IMR-90 (cell line): ENCODE measurements around the gene RPS6KL1. TPM values are rescaled to one million over a fixed set of nuclear protein-coding genes. Genes with fewer than 3 reads are reported as not detected.

Experiments used
- ATAC-seq: fragments of 200-7000 bp; cut with Tn5 transposase; 2 replicates; pipeline ENCODE4 v1.9.1; 2020; ENCODE audit warnings: low read depth, mild to moderate bottlenecking, moderate library complexity
- BruUV-seq: library from RNA; stranded (reverse); fragments of 400-500 nt; replicated peaks from 2 replicates; lab custom pipeline; 2021; lab: Mats Ljungman, UMichigan
- CTCF ChIA-PET: fragments of 300-600 bp; formaldehyde crosslinking; extraction: SDS; loops from one replicate; lab custom pipeline; 2021; ENCODE audit warnings: antibody characterized with exemption; lab: Yijun Ruan, JAX
- POLR2A ChIA-PET: fragments of 300-600 bp; sonication (Branson Sonifier 250); formaldehyde crosslinking; loops from one replicate; lab custom pipeline; 2022; ENCODE audit warnings: antibody characterized with exemption; ENCODE audit not compliant: unreplicated experiment; lab: Charles Lee
- DNase-seq: peaks from one replicate; pipeline ENCODE4 v3.0.0; 2013
- H2AFZ ChIP-seq: replicated peaks from 2 replicates; pipeline ENCODE3; 2013; ENCODE audit warnings: low read length, mild to moderate bottlenecking; ENCODE audit not compliant: poor library complexity
- H2AK5ac ChIP-seq: 2 replicates; pipeline ENCODE4 v1.6.1; 2013; ENCODE audit warnings: low read depth, low read length, inconsistent platforms
- H2AK9ac ChIP-seq: replicated peaks from 2 replicates; pipeline ENCODE3; 2013; ENCODE audit warnings: mild to moderate bottlenecking, low read depth, low read length, moderate library complexity; ENCODE audit not compliant: poor library complexity
- H2BK120ac ChIP-seq: 2 replicates; pipeline ENCODE4 v1.6.1; 2013; ENCODE audit warnings: low read depth, low read length, inconsistent platforms
- H2BK15ac ChIP-seq: 3 replicates; pipeline ENCODE4 v1.6.1; 2013; ENCODE audit warnings: low read depth, low read length, inconsistent platforms
- H2BK20ac ChIP-seq: 2 replicates; pipeline ENCODE4 v1.6.1; 2013; ENCODE audit warnings: low read depth, mild to moderate bottlenecking, inconsistent platforms, low read length, moderate library complexity
- H2BK5ac ChIP-seq: 2 replicates; pipeline ENCODE4 v1.6.1; 2013; ENCODE audit warnings: mild to moderate bottlenecking, low read depth, low read length, inconsistent platforms; ENCODE audit not compliant: poor library complexity, severe bottlenecking
- H3K14ac ChIP-seq: replicated peaks from 2 replicates; pipeline ENCODE4 v1.6.1; 2013; ENCODE audit warnings: low read depth, low read length, inconsistent platforms
- H3K18ac ChIP-seq: 2 replicates; pipeline ENCODE4 v1.6.1; 2013; ENCODE audit warnings: low read depth, low read length, control low read depth
- H3K23ac ChIP-seq: 2 replicates; pipeline ENCODE4 v1.6.1; 2013; ENCODE audit warnings: low read depth, low read length, inconsistent platforms
- H3K27ac ChIP-seq: 2 replicates; pipeline ENCODE4 v1.5.1; 2013; ENCODE audit warnings: mild to moderate bottlenecking, control low read depth, low read length; ENCODE audit not compliant: insufficient read depth
- H3K27me3 ChIP-seq: 2 replicates; pipeline ENCODE4 v1.6.1; 2013; ENCODE audit warnings: low read length; ENCODE audit not compliant: control insufficient read depth, insufficient read depth
- H3K36me3 ChIP-seq: 2 replicates; pipeline ENCODE4 v1.6.1; 2013; ENCODE audit warnings: low read length, mixed read lengths; ENCODE audit not compliant: control insufficient read depth, insufficient read depth
- H3K4ac ChIP-seq: 2 replicates; pipeline ENCODE4 v1.6.1; 2013; ENCODE audit warnings: low read depth, low read length, inconsistent platforms
- H3K4me1 ChIP-seq: 2 replicates; pipeline ENCODE4 v1.6.1; 2013; ENCODE audit warnings: low read length, mixed read lengths; ENCODE audit not compliant: control insufficient read depth, insufficient read depth
- H3K4me2 ChIP-seq: 2 replicates; pipeline ENCODE4 v1.6.1; 2013; ENCODE audit warnings: low read depth, mild to moderate bottlenecking, control low read depth, low read length, moderate library complexity
- H3K4me3 ChIP-seq: 2 replicates; pipeline ENCODE4 v1.5.1; 2013; ENCODE audit warnings: low read depth, mild to moderate bottlenecking, control low read depth, low read length, moderate library complexity; ENCODE audit not compliant: insufficient read depth
- H3K56ac ChIP-seq: 2 replicates; pipeline ENCODE4 v1.6.1; 2013; ENCODE audit warnings: low read length, inconsistent platforms; ENCODE audit not compliant: insufficient read depth; ENCODE audit errors: extremely low read depth
- H3K79me1 ChIP-seq, 2 experiments: 2 replicates each; pipeline ENCODE4 v1.6.1; 2013; ENCODE audit warnings: low read length in 2 of 2, inconsistent platforms in 1 of 2, low read depth in 1 of 2
- H3K9ac ChIP-seq: 2 replicates; pipeline ENCODE4 v1.6.1; 2013; ENCODE audit warnings: low read depth, low read length, control low read depth
- H3K9me1 ChIP-seq: 2 replicates; pipeline ENCODE4 v1.6.1; 2013; ENCODE audit warnings: low read length, inconsistent platforms; ENCODE audit not compliant: insufficient read depth
- H3K9me3 ChIP-seq: 2 replicates; pipeline ENCODE4 v1.6.1; 2013; ENCODE audit warnings: low read length; ENCODE audit not compliant: control insufficient read depth, insufficient read depth
- H4K20me1 ChIP-seq: 2 replicates; pipeline ENCODE4 v1.6.1; 2013; ENCODE audit warnings: low read length, inconsistent platforms; ENCODE audit not compliant: insufficient read depth
- H4K5ac ChIP-seq: 2 replicates; pipeline ENCODE4 v1.6.1; 2013; ENCODE audit warnings: mild to moderate bottlenecking, low read depth, low read length, control low read depth
- H4K8ac ChIP-seq, 2 experiments: 2 replicates each; pipeline ENCODE4 v1.6.1; 2013; ENCODE audit warnings: low read depth in 2 of 2, low read length in 2 of 2, control low read depth in 1 of 2, inconsistent platforms in 1 of 2
- H4K91ac ChIP-seq: 2 replicates; pipeline ENCODE4 v1.6.1; 2013; ENCODE audit warnings: low read depth, low read length, inconsistent platforms; ENCODE audit not compliant: insufficient read depth
- BHLHE40 ChIP-seq: fragments of 150-350 bp; IDR thresholded peaks from 2 replicates; pipeline ENCODE4 v1.6.1; 2016; ENCODE audit warnings: mild to moderate bottlenecking, low read depth, low read length
- CEBPB ChIP-seq: IDR thresholded peaks from 2 replicates; pipeline ENCODE4 v1.6.1; 2012; ENCODE audit warnings: low read depth, low read length, improper control_type of control experiment
- CHD1 ChIP-seq: IDR thresholded peaks from 2 replicates; pipeline ENCODE4 v1.6.1; 2012; ENCODE audit warnings: low read depth, low read length, improper control_type of control experiment
- FOS ChIP-seq: fragments of 150-350 bp; IDR thresholded peaks from 2 replicates; pipeline ENCODE4 v1.6.1; 2016; ENCODE audit warnings: low read depth, low read length
- MAFK ChIP-seq: IDR thresholded peaks from 2 replicates; pipeline ENCODE4 v1.6.1; 2012; ENCODE audit warnings: low read depth, low read length, improper control_type of control experiment
- MXI1 ChIP-seq: IDR thresholded peaks from 2 replicates; pipeline ENCODE4 v1.6.1; 2012; ENCODE audit warnings: low read depth, mild to moderate bottlenecking, low read length, moderate library complexity, borderline replicate concordance
- NFE2L2 ChIP-seq: fragments of 150-350 bp; IDR thresholded peaks from 2 replicates; pipeline ENCODE4 v1.6.1; 2016; ENCODE audit warnings: low read depth, mild to moderate bottlenecking, low read length
- POLR2A ChIP-seq: IDR thresholded peaks from 2 replicates; pipeline ENCODE4 v1.6.1; 2012; ENCODE audit warnings: mild to moderate bottlenecking, low read depth, low read length
- RAD21 ChIP-seq: IDR thresholded peaks from 2 replicates; pipeline ENCODE4 v1.6.1; 2012; ENCODE audit warnings: low read length, improper control_type of control experiment
- RCOR1 ChIP-seq: IDR thresholded peaks from 2 replicates; pipeline ENCODE4 v1.6.1; 2012; ENCODE audit warnings: mild to moderate bottlenecking, low read length, improper control_type of control experiment; ENCODE audit not compliant: insufficient replicate concordance
- RFX5 ChIP-seq: IDR thresholded peaks from 2 replicates; pipeline ENCODE4 v1.8.0; 2012; ENCODE audit warnings: low read depth, mild to moderate bottlenecking, low read length, moderate library complexity
- SMC3 ChIP-seq: fragments of 150-350 bp; IDR thresholded peaks from 2 replicates; pipeline ENCODE4 v1.6.1; 2016; ENCODE audit warnings: low read depth, mild to moderate bottlenecking, antibody characterized with exemption, low read length, moderate library complexity
- WGBS, 2 experiments: methylation state at CpG; one replicate each; pipeline versions ENCODE4 v1.1.5 to v1.1.7; 2013; ENCODE audit warnings: missing lambda C conversion rate in 2 of 2; ENCODE audit not compliant: insufficient read length in 1 of 2; ENCODE audit errors: extremely low coverage in 2 of 2; 5-methylcytosine and 5-hydroxymethylcytosine counted together
- dilution Hi-C: fragments of 300-500 bp; cut with HindIII; formaldehyde crosslinking; loops from one replicate; pipeline ENCODE4 v1.14.3; 2018; ENCODE audit warnings: low sequenced_read_pairs; ENCODE audit not compliant: unreplicated experiment
- in situ Hi-C: fragments of 300-500 bp; cut with MboI; formaldehyde crosslinking; loops from 3 replicates; pipeline ENCODE4 v1.14.3; 2019; ENCODE audit warnings: low sequenced_read_pairs, inconsistent platforms, mixed read lengths
- intact Hi-C: fragments of 100-400 bp; cut with micrococcal nuclease; formaldehyde crosslinking; loops from 2 replicates; pipeline ENCODE4 v1.10.0; 2022
- polyA plus RNA-seq, 3 experiments: library from polyadenylated mRNA; depleted of rRNA; stranded (reverse); fragments of >200 nt; gene quantifications; 2 replicates each; pipeline ENCODE4 v1.2.3, GENCODE V29; 2012; ENCODE audit warnings: low replicate concordance in 1 of 3
- total RNA-seq: library from RNA; depleted of rRNA; stranded (reverse); fragments of >200 nt; gene quantifications from 2 replicates; pipeline ENCODE4 v1.2.3, GENCODE V29; 2012
- TF ChIP-seq, protein P1 (sequence below): conservative IDR thresholded peaks from 2 replicates; pipeline ENCODE4 v1.5.1; 2012; ENCODE audit warnings: mild to moderate bottlenecking, low read depth, low read length, improper control_type of control experiment
- TF ChIP-seq, protein P2 (sequence below): fragments of 150-350 bp; IDR thresholded peaks from 2 replicates; pipeline ENCODE4 v1.6.1; 2017; ENCODE audit warnings: mild to moderate bottlenecking, antibody characterized with exemption, low read length, low read depth
- TF ChIP-seq, protein P3 (sequence below): fragments of 150-350 bp; IDR thresholded peaks from 2 replicates; pipeline ENCODE4 v1.6.1; 2016; ENCODE audit warnings: low read depth, mild to moderate bottlenecking, low read length, moderate library complexity, borderline replicate concordance

The RPS6KL1 gene
- total and polyA plus RNA-seq, 2 of the 4 experiments (the other 2 are of a cell fraction): 0.72 to 1.7 TPM

DNA sequence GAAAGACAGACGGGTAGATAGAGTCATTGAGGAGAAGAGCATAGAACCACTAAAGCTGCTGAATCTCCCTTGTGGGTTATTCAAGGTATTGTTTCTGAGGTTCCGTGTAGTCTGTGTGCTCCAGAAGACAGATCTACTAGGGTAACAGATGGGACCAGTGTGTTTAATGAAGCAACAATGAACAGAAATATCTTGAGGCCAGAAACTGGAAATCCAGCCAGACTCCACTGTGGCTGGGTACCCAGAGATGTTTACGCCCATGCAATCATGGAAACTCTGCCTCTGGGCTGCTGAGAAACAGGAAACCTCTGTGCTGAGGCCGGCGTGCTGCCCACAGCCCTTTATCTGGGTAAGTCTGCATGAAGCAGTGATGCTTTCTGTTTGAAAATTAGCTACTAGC lies 55.4 kb downstream of the RPS6KL1 start:
- H4K8ac ChIP-seq: no peak overlapping the region
- H3K4ac ChIP-seq: no peak overlapping the region
- POLR2A ChIA-PET: interaction anchor here (0.5 kb wide), 1 partner anchor 55 kb away, joined by 9 read pairs; the partner anchor contains the start of gene RPS6KL1
- intact Hi-C loops (no loop called here), in situ Hi-C loops (no loop called here), dilution Hi-C loops (no loop called here)
- H2BK15ac ChIP-seq: no peak overlapping the region
- DNase-seq (peak; percentile 28), ATAC-seq (peak; percentile 51; the same call in 1 of the 2 replicates)
- no peaks in the 10 kb centered on the region for H3K79me1 ChIP-seq
- H3K36me3 ChIP-seq: no peaks in the 10 kb centered on the region
- H3K9me1 ChIP-seq: no peaks in the 10 kb centered on the region
- no peak overlapping the region for H3K9ac ChIP-seq
- H3K56ac ChIP-seq: no peak overlapping the region
- H3K18ac ChIP-seq: no peak overlapping the region
- no peak overlapping the region for H2BK20ac ChIP-seq
- no peak overlapping the region for H3K4me3 ChIP-seq
- BruUV-seq: no TSS peak
- H2AK9ac ChIP-seq: no peak overlapping the region
- CTCF ChIA-PET: no interaction called here
- WGBS, 2 experiments: 54% methylated on average over 2 of the region's 5 CpGs; no CpG with 5 or more reads in 1 of the 2 experiments
- H3K27ac ChIP-seq: no peak overlapping the region
- no peak overlapping the region for H3K14ac ChIP-seq
- no peak overlapping the region for H2AK5ac ChIP-seq
- H3K4me1 ChIP-seq: no peaks in the 10 kb centered on the region
- TF ChIP-seq NFE2L2: no peak
- TF ChIP-seq RAD21: no peak
- TF ChIP-seq MXI1: no peak
- TF ChIP-seq, protein P1, sequence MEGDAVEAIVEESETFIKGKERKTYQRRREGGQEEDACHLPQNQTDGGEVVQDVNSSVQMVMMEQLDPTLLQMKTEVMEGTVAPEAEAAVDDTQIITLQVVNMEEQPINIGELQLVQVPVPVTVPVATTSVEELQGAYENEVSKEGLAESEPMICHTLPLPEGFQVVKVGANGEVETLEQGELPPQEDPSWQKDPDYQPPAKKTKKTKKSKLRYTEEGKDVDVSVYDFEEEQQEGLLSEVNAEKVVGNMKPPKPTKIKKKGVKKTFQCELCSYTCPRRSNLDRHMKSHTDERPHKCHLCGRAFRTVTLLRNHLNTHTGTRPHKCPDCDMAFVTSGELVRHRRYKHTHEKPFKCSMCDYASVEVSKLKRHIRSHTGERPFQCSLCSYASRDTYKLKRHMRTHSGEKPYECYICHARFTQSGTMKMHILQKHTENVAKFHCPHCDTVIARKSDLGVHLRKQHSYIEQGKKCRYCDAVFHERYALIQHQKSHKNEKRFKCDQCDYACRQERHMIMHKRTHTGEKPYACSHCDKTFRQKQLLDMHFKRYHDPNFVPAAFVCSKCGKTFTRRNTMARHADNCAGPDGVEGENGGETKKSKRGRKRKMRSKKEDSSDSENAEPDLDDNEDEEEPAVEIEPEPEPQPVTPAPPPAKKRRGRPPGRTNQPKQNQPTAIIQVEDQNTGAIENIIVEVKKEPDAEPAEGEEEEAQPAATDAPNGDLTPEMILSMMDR: no peak
- TF ChIP-seq RCOR1: no peak
- TF ChIP-seq RFX5: no peak
- no peak for TF ChIP-seq FOS
- TF ChIP-seq, protein P2, sequence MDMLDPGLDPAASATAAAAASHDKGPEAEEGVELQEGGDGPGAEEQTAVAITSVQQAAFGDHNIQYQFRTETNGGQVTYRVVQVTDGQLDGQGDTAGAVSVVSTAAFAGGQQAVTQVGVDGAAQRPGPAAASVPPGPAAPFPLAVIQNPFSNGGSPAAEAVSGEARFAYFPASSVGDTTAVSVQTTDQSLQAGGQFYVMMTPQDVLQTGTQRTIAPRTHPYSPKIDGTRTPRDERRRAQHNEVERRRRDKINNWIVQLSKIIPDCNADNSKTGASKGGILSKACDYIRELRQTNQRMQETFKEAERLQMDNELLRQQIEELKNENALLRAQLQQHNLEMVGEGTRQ: no peak
- no peak for TF ChIP-seq MAFK
- TF ChIP-seq BHLHE40: no peak
- TF ChIP-seq, protein P3, sequence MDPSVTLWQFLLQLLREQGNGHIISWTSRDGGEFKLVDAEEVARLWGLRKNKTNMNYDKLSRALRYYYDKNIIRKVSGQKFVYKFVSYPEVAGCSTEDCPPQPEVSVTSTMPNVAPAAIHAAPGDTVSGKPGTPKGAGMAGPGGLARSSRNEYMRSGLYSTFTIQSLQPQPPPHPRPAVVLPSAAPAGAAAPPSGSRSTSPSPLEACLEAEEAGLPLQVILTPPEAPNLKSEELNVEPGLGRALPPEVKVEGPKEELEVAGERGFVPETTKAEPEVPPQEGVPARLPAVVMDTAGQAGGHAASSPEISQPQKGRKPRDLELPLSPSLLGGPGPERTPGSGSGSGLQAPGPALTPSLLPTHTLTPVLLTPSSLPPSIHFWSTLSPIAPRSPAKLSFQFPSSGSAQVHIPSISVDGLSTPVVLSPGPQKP: no peak
- TF ChIP-seq POLR2A: no peak
- no peak for TF ChIP-seq SMC3
- TF ChIP-seq CEBPB: no peak
- TF ChIP-seq CHD1: no peak
- no peaks in the 10 kb centered on the region for H4K20me1 ChIP-seq
- peaks cover 10% of the 10 kb centered on the region for H3K27me3 ChIP-seq
- H4K5ac ChIP-seq: no peak overlapping the region
- no peak overlapping the region for H2BK120ac ChIP-seq
- H2AFZ ChIP-seq: no peak overlapping the region
- H3K23ac ChIP-seq: no peak overlapping the region
- H3K9me3 ChIP-seq: no peaks in the 10 kb centered on the region
- no peak overlapping the region for H4K91ac ChIP-seq
- H2BK5ac ChIP-seq: no peak overlapping the region
- H3K4me2 ChIP-seq: 0 out of 2 replicates have a peak overlapping the region, but pooled peaks have one; percentile 8
